Measurements from ENCODE around the gene FAM181A. TPM values are rescaled to one million over a fixed set of nuclear protein-coding genes. Genes with fewer than 3 reads are reported as not detected.

Gene FAM181A
- total RNA-seq, 1 donor from 2014 or later: not detected

- no peak for DNase-seq
- Mint-ChIP-seq H3K27ac (ENCODE audit: unreplicated experiment) (peak overlapping the region; percentile 90), H3K4me3 (ENCODE audit: unreplicated experiment) (peak overlapping the region; percentile 64), H3K36me3 (ENCODE audit: unreplicated experiment) (no peaks in the 10 kb centered on the region), H3K9me3 (ENCODE audit: unreplicated experiment) (peaks cover 25% of the 10 kb centered on the region), H3K4me1 (ENCODE audit: low read depth, unreplicated experiment) (peaks cover 38% of the 10 kb centered on the region), H3K27me3 (ENCODE audit: unreplicated experiment) (peaks cover 14% of the 10 kb centered on the region)
- TF ChIP-seq CTCF (IDR thresholded peaks at IDR 0.05; ENCODE audit: partially characterized antibody, unreplicated experiment): no peak
These were observed 42.1 kb downstream of the FAM181A start for GRCh38 chr14:93969082-93969828.

GRCh38 chr14:93970585-93970964 lies 43.4 kb downstream of the FAM181A start:
- TF ChIP-seq CTCF (IDR thresholded peaks at IDR 0.05; ENCODE audit: partially characterized antibody, unreplicated experiment): peak; percentile 8
- Mint-ChIP-seq H3K4me3 (ENCODE audit: unreplicated experiment) (peak overlapping the region; percentile 78), H3K9me3 (ENCODE audit: unreplicated experiment) (peaks cover 32% of the 10 kb centered on the region), H3K4me1 (ENCODE audit: low read depth, unreplicated experiment) (peaks cover 48% of the 10 kb centered on the region), H3K36me3 (ENCODE audit: unreplicated experiment) (peaks cover 1% of the 10 kb centered on the region), H3K27ac (ENCODE audit: unreplicated experiment) (peak overlapping the region; percentile 94), H3K27me3 (ENCODE audit: unreplicated experiment) (peaks cover 18% of the 10 kb centered on the region)
- no peak for DNase-seq

- Mint-ChIP-seq H3K27ac (ENCODE audit: unreplicated experiment) (peak overlapping the region; percentile 94), H3K4me1 (ENCODE audit: low read depth, unreplicated experiment) (peaks cover 54% of the 10 kb centered on the region), H3K27me3 (ENCODE audit: unreplicated experiment) (peaks cover 21% of the 10 kb centered on the region), H3K36me3 (ENCODE audit: unreplicated experiment) (peaks cover 5% of the 10 kb centered on the region), H3K9me3 (ENCODE audit: unreplicated experiment) (peaks cover 34% of the 10 kb centered on the region), H3K4me3 (ENCODE audit: unreplicated experiment) (peak overlapping the region; percentile 78)
- DNase-seq: peak; percentile 80
- TF ChIP-seq CTCF (IDR thresholded peaks at IDR 0.05; ENCODE audit: partially characterized antibody, unreplicated experiment): no peak
These were observed 44.0 kb downstream of the FAM181A start for GRCh38 chr14:93970965-93971634.

- Mint-ChIP-seq H3K27ac (ENCODE audit: unreplicated experiment) (peak overlapping the region; percentile 94), H3K4me1 (ENCODE audit: low read depth, unreplicated experiment) (peaks cover 56% of the 10 kb centered on the region), H3K36me3 (ENCODE audit: unreplicated experiment) (peaks cover 5% of the 10 kb centered on the region), H3K27me3 (ENCODE audit: unreplicated experiment) (peaks cover 21% of the 10 kb centered on the region), H3K4me3 (ENCODE audit: unreplicated experiment) (peak overlapping the region; percentile 78), H3K9me3 (ENCODE audit: unreplicated experiment) (peaks cover 33% of the 10 kb centered on the region)
- TF ChIP-seq CTCF (IDR thresholded peaks at IDR 0.05; ENCODE audit: partially characterized antibody, unreplicated experiment): no peak
- no peak for DNase-seq
These were observed 44.5 kb downstream of the FAM181A start for GRCh38 chr14:93971635-93972027.

All from glutamatergic neuron (in vitro differentiated cells).